C4-2B (cell line): ENCODE data around the gene SPRED2.
A peak's percentile ranks its signal among the peaks of the same experiment; 100 is the strongest.

Experiments used
- H3K27ac ChIP-seq: fragments of 450-650 bp; 2 replicates; pipeline ENCODE4 v1.5.1; 2017
- CTCF ChIP-seq: fragments of 450-650 bp; conservative IDR thresholded peaks from 2 replicates; pipeline ENCODE4 v1.5.1; 2017; ENCODE audit warnings: mild to moderate bottlenecking
- ZFX ChIP-seq: fragments of 450-650 bp; IDR thresholded peaks from 2 replicates; pipeline ENCODE4 v1.6.1; 2017

Gene SPRED2

GRCh38 chr2:65434592-65435241, 2.3 kb upstream of the SPRED2 start:
- TF ChIP-seq CTCF (no peak), ZFX (no peak)
- no peak overlapping the region for H3K27ac ChIP-seq

GRCh38 chr2:65431421-65432226, 775 bp downstream of the SPRED2 start:
- H3K27ac ChIP-seq = peak overlapping the region; percentile 85

DNA sequence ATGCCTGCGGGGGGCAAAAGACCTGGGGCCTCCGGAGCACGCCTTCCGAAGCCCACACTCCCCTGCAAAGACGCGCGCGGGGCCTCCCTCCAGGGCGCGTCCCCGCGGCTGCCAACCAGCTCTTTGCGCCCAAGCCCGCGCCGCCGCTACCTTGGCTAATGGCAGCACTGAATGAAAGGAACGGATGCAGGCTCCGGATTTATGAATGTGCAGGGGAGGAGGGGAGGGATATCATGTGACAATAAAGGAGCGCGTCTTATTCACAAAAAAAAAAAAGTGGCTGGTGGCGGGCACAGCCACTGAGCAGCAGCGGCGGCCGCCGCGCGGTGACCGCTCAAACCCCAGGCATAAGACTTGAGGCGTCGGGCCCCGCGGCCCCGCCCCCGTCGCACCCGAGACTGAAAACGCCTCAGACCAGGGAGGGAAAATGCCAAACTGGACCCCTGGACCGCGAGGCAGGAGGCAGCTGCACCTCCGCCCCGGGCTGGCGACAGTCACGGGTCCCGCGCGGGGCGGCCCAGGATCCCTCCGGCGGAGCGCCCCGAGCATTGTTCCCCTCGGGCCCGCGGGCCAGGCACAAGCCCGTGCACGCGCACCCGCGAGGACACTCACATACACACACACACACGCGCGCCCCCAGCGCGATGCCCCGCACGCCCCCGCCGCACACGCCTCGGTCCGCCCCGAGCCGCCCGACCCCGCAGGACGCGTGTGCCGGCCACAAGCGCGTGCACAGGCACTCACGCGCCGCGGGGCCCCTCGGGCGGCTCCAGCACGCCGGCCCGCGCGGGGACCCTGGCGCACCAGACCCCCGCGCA, 1.6 kb downstream of the SPRED2 start:
- H3K27ac ChIP-seq = peak overlapping the region; percentile 85
- peak; percentile 31 for TF ChIP-seq ZFX
- no peak for TF ChIP-seq CTCF

More at GRCh38 chr2:65431421-65432226, 775 bp downstream of the SPRED2 start:
- TF ChIP-seq CTCF (no peak), ZFX (no peak; the same call in 1 of the 2 replicates)

DNA sequence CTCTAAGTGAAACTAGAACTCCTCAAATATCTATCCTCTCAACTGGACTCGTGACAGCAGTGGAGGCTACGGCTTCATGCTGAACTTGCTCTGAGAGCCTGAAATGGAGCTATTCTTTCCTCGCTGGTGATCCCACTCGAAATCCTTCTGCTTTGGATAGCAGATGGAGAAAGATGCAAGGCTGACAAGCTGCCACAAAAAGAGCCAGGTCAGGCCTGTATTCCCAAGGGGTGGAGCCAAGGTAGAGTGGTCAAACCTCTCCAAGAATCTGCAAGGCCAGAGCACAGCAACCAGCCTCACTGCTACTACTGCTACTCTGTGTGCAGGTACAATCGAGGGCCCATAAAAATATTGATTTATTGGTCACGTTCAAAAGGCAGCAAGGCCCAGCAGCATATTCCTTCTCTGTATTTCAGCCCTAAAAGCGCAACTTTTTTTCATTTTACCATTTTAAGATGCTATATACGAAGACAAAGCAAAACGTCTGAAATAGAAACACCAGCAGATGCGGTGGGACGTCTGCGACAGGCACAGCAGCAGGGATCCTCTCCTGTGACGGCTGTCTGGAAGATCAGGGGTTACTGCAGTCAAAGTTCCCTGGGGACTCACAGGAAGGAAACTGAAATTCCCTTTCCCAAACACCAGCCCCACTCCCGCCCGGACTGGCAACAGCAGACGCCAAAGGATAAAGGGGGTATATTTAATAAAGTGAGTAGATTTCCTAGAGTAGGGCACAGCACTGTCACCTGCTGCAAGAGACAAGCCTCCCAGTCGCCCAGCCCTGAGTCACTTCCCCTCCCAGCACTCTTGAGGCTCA, 2.4 kb downstream of the SPRED2 start:
- TF ChIP-seq CTCF (no peak), ZFX (no peak)
- H3K27ac ChIP-seq = peak overlapping the region; percentile 85

- no peak overlapping the region for H3K27ac ChIP-seq
- TF ChIP-seq ZFX (no peak), CTCF (no peak)
These were observed 4.9 kb downstream of the SPRED2 start for GRCh38 chr2:65427532-65427931.

DNA sequence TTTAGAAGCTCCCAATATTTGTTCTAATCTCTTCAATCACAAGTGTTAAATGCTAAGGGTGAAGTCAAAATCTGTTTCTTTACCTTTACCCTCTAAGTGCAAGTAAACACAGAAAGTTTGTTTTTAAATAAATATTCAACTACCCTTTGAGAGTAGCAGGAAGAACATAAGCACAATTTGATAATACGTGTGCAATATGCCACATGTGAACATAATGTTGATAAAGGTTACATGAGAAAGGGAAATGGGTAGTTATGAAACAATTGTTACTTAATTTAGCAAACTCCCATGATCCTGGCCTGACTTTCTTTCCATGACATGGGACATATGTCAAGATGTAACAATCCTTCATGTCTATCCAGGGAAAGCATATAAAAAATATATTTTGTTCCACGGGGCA, 7.1 kb downstream of the SPRED2 start:
- no peak overlapping the region for H3K27ac ChIP-seq
- TF ChIP-seq ZFX (no peak), CTCF (no peak)
